MM.1S (cell line): ENCODE data around the gene SYNGR1.

ENCODE experiments used
- DNase-seq: peaks from one replicate; pipeline ENCODE4 v3.0.0-alpha.2; 2015
- H2AFZ ChIP-seq: fragments of 300-600 bp; sonication (generic); 2 replicates; pipeline ENCODE4 v1.6.0; 2016; ENCODE audit warnings: antibody characterized with exemption, low read length
- H3F3A ChIP-seq: fragments of 300-600 bp; sonication (generic); 2 replicates; pipeline ENCODE4 v1.6.1; 2016; ENCODE audit warnings: mild to moderate bottlenecking, antibody characterized with exemption, low read length, moderate library complexity, mixed read lengths; ENCODE audit not compliant: insufficient read depth
- H3K27ac ChIP-seq: fragments of 300-600 bp; sonication (generic); 2 replicates; pipeline ENCODE4 v1.5.1; 2016; ENCODE audit warnings: mild to moderate bottlenecking, low read length
- H3K27me3 ChIP-seq: fragments of 300-600 bp; sonication (generic); replicated peaks from 2 replicates; pipeline ENCODE4 v1.6.0; 2016; ENCODE audit warnings: low read length; ENCODE audit not compliant: insufficient read depth
- H3K36me3 ChIP-seq: fragments of 300-600 bp; sonication (generic); replicated peaks from 2 replicates; pipeline ENCODE4 v1.6.1; 2016; ENCODE audit warnings: mild to moderate bottlenecking, low read length, mixed read lengths; ENCODE audit not compliant: insufficient read depth
- H3K4me1 ChIP-seq: fragments of 300-600 bp; sonication (generic); 2 replicates; pipeline ENCODE4 v1.6.1; 2016; ENCODE audit warnings: low read length, mixed read lengths
- H3K4me2 ChIP-seq: fragments of 300-600 bp; sonication (generic); 2 replicates; pipeline ENCODE4 v1.6.0; 2016; ENCODE audit warnings: low read depth, low read length
- H3K4me3 ChIP-seq: fragments of 300-600 bp; sonication (generic); 2 replicates; pipeline ENCODE4 v1.5.1; 2016; ENCODE audit warnings: low read length, mixed read lengths
- H3K79me2 ChIP-seq: fragments of 300-600 bp; sonication (generic); 2 replicates; pipeline ENCODE4 v1.6.1; 2016; ENCODE audit warnings: mixed run types, low read length, mixed read lengths
- H3K9ac ChIP-seq: fragments of 300-600 bp; sonication (generic); 2 replicates; pipeline ENCODE4 v1.6.1; 2016; ENCODE audit warnings: low read length, mixed read lengths
- H3K9me2 ChIP-seq: fragments of 300-600 bp; sonication (generic); replicated peaks from 2 replicates; pipeline ENCODE4 v1.6.1; 2016; ENCODE audit warnings: mild to moderate bottlenecking, low read length, mixed read lengths; ENCODE audit not compliant: insufficient read depth
- H3K9me3 ChIP-seq: fragments of 300-600 bp; sonication (generic); replicated peaks from 2 replicates; pipeline ENCODE4 v1.6.1; 2016; ENCODE audit warnings: mild to moderate bottlenecking, low read length, mixed read lengths; ENCODE audit not compliant: insufficient read depth
- H4K20me1 ChIP-seq: fragments of 300-600 bp; sonication (generic); 2 replicates; pipeline ENCODE4 v1.6.1; 2016; ENCODE audit warnings: mild to moderate bottlenecking, low read length, moderate library complexity, mixed read lengths; ENCODE audit not compliant: insufficient read depth
- EZH2 ChIP-seq: fragments of 300-600 bp; sonication (generic); optimal IDR thresholded peaks from 2 replicates; pipeline ENCODE3; 2017; ENCODE audit warnings: low read depth, mild to moderate bottlenecking, antibody characterized with exemption, low read length, mixed read lengths
- EZH2phosphoT487 ChIP-seq: fragments of 300-600 bp; sonication (generic); IDR thresholded peaks from 2 replicates; pipeline ENCODE4 v1.6.1; 2018; ENCODE audit warnings: antibody characterized with exemption, low read length
- TF ChIP-seq, protein P1 (sequence below): fragments of 300-600 bp; sonication (generic); IDR thresholded peaks from 2 replicates; pipeline ENCODE4 v1.5.1; 2016; ENCODE audit warnings: antibody characterized with exemption, low read length, mixed read lengths

SYNGR1 gene

DNA sequence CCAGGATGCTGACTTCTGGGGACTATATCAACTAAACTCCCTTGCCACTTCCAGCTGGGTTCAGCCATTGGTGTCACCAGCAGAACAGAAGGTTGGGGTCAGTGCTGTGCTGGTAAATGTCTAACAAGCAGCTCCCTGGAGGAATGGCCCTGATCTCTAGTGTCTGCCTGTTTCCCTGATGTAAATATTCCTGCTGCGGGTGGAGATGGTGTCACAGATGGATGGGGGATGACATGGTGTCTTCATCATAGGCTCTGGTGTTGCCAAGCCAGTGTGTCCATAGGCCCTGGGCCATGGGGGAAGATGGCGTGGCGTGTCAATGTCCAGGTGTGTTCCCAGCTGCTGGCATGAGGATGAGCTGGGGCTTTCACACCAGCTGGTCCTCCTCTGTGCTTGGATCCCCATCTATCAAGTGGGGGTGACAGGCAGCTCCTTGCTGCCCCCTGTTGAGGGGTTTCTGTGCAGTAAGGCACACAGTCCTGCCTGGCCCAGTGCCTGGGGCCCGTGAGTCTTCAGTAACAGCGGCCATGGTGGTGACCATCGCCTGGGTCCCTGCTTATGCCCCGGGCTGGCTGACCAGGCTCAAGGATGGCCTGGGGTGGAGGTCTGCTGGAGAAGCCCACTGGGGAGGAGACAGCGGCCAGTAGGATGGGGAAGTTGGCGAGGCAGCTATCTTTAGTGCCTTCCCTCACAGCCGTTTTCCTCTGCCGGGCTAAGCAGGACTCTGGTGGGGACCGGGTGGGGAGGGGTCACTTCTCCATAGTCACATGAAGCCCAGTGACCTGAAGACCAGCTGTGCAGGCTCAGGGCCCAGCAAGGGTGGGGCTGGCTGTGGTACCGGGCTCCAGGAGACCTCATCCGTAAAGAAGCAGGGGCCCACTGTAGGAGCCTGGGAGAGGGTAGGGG is 43.1 kb upstream of the SYNGR1 start:
- Histone ChIP-seq H2AFZ (no peak overlapping the region), H3K79me2 (no peaks in the 10 kb centered on the region; the same call in 1 of the 2 replicates), H3K9me2 (no peaks in the 10 kb centered on the region), H3K27me3 (no peaks in the 10 kb centered on the region), H3K4me1 (0 out of 2 replicates have a peak, but pooled peaks cover 4% of the 10 kb centered on the region), H3K27ac (no peak overlapping the region), H4K20me1 (peaks cover 3% of the 10 kb centered on the region), H3F3A (peaks cover 33% of the 10 kb centered on the region), H3K4me2 (no peak overlapping the region), H3K36me3 (no peaks in the 10 kb centered on the region; the same call in 1 of the 2 replicates), H3K4me3 (no peak overlapping the region), H3K9ac (no peak overlapping the region), H3K9me3 (no peaks in the 10 kb centered on the region)
- TF ChIP-seq EZH2 (no peak), EZH2phosphoT487 (no peak)
- TF ChIP-seq, protein P1, sequence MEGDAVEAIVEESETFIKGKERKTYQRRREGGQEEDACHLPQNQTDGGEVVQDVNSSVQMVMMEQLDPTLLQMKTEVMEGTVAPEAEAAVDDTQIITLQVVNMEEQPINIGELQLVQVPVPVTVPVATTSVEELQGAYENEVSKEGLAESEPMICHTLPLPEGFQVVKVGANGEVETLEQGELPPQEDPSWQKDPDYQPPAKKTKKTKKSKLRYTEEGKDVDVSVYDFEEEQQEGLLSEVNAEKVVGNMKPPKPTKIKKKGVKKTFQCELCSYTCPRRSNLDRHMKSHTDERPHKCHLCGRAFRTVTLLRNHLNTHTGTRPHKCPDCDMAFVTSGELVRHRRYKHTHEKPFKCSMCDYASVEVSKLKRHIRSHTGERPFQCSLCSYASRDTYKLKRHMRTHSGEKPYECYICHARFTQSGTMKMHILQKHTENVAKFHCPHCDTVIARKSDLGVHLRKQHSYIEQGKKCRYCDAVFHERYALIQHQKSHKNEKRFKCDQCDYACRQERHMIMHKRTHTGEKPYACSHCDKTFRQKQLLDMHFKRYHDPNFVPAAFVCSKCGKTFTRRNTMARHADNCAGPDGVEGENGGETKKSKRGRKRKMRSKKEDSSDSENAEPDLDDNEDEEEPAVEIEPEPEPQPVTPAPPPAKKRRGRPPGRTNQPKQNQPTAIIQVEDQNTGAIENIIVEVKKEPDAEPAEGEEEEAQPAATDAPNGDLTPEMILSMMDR, result peak; percentile 62
- DNase-seq, result peak; percentile 50

DNA sequence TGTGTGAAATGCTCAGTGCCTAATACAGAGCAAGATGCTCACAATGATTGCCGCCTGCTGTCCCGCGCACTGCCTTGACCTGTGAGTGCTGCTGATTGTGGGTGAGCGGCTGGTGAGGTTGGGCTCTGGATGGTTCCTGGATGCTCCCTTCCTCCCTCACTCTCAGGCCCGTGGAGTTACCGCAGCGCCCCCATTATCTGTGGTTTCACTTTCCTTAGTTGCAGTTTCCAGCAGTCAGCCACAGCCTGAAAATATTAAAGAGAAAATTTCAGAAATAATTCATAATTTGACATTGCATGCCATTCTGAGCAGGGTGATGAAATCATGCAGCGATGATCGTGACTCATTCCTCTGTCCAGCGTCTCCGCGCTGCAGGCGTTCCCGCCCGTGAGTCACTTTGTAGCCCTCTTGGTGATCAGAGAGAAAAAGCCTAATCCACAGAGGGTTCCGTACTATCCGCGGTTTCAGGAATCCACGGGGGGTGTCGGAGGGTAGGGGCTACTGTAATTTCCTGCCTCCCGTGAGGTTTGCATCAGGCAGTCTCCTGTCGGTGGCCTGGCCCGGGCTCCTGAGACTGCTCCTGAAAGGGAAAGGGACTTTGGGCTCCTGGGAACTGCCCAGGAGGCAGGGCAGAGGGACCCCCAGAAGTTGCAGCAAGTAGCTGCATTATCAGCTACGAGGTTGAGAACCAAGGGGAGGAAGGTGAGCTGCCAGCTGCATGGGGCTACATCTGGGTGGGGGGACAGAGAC is 41.0 kb upstream of the SYNGR1 start:
- Histone ChIP-seq H3K27ac (no peak overlapping the region), H3K4me2 (no peak overlapping the region), H4K20me1 (peaks cover 24% of the 10 kb centered on the region), H3F3A (peaks cover 53% of the 10 kb centered on the region), H2AFZ (no peak overlapping the region), H3K36me3 (peaks cover 9% of the 10 kb centered on the region), H3K79me2 (peaks cover 7% of the 10 kb centered on the region), H3K9me3 (no peaks in the 10 kb centered on the region), H3K9me2 (no peaks in the 10 kb centered on the region), H3K27me3 (no peaks in the 10 kb centered on the region), H3K4me1 (0 out of 2 replicates have a peak, but pooled peaks cover 4% of the 10 kb centered on the region), H3K9ac (no peak overlapping the region), H3K4me3 (no peak overlapping the region)
- TF ChIP-seq EZH2phosphoT487, result no peak
- no peak for DNase-seq

DNA sequence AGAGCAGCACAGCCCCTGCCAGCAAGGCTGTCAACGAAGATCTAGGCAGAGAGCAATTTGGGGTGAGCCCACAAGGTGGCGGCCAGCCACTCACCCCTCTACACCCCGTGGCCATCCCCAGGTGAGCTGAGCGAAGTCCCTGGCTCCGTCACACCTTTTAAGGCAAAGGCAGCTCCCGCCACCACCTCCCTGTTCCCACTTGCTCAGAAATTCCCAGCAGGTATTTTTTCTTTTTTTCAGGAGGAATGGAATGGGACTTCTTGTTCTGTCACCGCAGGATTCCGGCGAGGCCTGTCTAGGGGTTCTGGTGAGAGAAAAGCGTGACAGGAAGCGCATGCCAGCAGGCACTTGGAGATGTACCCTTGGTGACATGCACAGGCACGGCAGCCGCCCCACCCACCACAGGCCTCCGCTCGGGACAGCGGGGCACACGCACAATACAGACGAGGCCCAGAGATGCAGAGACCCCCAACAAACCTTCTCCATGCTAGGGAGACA is 40.4 kb upstream of the SYNGR1 start:
- H2AFZ ChIP-seq, result no peak overlapping the region
- H3F3A ChIP-seq, result peaks cover 59% of the 10 kb centered on the region
- 0 out of 2 replicates have a peak, but pooled peaks cover 4% of the 10 kb centered on the region for H3K4me1 ChIP-seq
- H3K36me3 ChIP-seq, result peaks cover 15% of the 10 kb centered on the region
- H3K4me2 ChIP-seq, result no peak overlapping the region
- H3K4me3 ChIP-seq, result no peak overlapping the region
- no peaks in the 10 kb centered on the region for H3K27me3 ChIP-seq
- no peaks in the 10 kb centered on the region for H3K9me2 ChIP-seq
- no peak for DNase-seq
- H4K20me1 ChIP-seq, result peaks cover 30% of the 10 kb centered on the region
- no peaks in the 10 kb centered on the region for H3K9me3 ChIP-seq
- H3K27ac ChIP-seq, result no peak overlapping the region
- TF ChIP-seq, protein P1, result peak; percentile 24
- TF ChIP-seq EZH2phosphoT487 (no peak), EZH2 (no peak)
- peaks cover 13% of the 10 kb centered on the region for H3K79me2 ChIP-seq
- H3K9ac ChIP-seq, result no peak overlapping the region
